HG03575 (cell line): Measurements from ENCODE around the gene WDR27.
A peak's percentile ranks its signal among the peaks of the same experiment; 100 is the strongest.

Source experiments
- ATAC-seq: cut with Tn5 transposase; IDR thresholded peaks from one replicate; pipeline ENCODE4 v1.9.1; 2021; ENCODE audit not compliant: unreplicated experiment, insufficient number of reproducible peaks, low FRiP score; ENCODE audit errors: extremely low read depth

The WDR27 gene

GRCh38 chr6:169668203-169668847 is 33.5 kb downstream of the WDR27 start:
- ATAC-seq, result no peak

- no peak for ATAC-seq
Measured at GRCh38 chr6:169667716-169668115, 34.1 kb downstream of the WDR27 start.

- ATAC-seq, result no peak
Measured at GRCh38 chr6:169666441-169666840, 35.4 kb downstream of the WDR27 start.

- no peak for ATAC-seq
Measured at GRCh38 chr6:169665289-169665688, 36.5 kb downstream of the WDR27 start.

- ATAC-seq, result no peak
Measured at GRCh38 chr6:169664227-169664626, 37.6 kb downstream of the WDR27 start.

- no peak for ATAC-seq
Measured at GRCh38 chr6:169663468-169663867, 38.4 kb downstream of the WDR27 start.

- ATAC-seq, result no peak
Measured at GRCh38 chr6:169661391-169661756, 40.5 kb downstream of the WDR27 start.

- no peak for ATAC-seq
Measured at GRCh38 chr6:169660751-169661390, 41.0 kb downstream of the WDR27 start.

- no peak for ATAC-seq
Measured at GRCh38 chr6:169659820-169660610, 41.8 kb downstream of the WDR27 start.

- ATAC-seq, result no peak
Measured at GRCh38 chr6:169657284-169657610, 44.6 kb downstream of the WDR27 start.

GRCh38 chr6:169656546-169657283 is 45.1 kb downstream of the WDR27 start:
- no peak for ATAC-seq

- ATAC-seq, result peak; percentile 74
Measured at GRCh38 chr6:169654598-169655391, 47.0 kb downstream of the WDR27 start.

- no peak for ATAC-seq
Measured at GRCh38 chr6:169653691-169654090, 48.1 kb downstream of the WDR27 start.

- ATAC-seq, result no peak
Measured at GRCh38 chr6:169652896-169653295, 48.9 kb downstream of the WDR27 start.

- no peak for ATAC-seq
Measured at GRCh38 chr6:169651498-169651897, 50.3 kb downstream of the WDR27 start.

- ATAC-seq, result no peak
Measured at GRCh38 chr6:169650959-169651292, 50.9 kb downstream of the WDR27 start.

- no peak for ATAC-seq
Measured at GRCh38 chr6:169650241-169650958, 51.4 kb downstream of the WDR27 start.

GRCh38 chr6:169648617-169649016 is 53.2 kb downstream of the WDR27 start:
- ATAC-seq, result no peak
